GM21786 (cell line): ENCODE data around the gene TSPAN1.

Experiments
- ATAC-seq: cut with Tn5 transposase; IDR thresholded peaks from one replicate; pipeline ENCODE4 v1.9.1; 2021; ENCODE audit not compliant: unreplicated experiment

TSPAN1 gene

GRCh38 chr1:46174448-46175231, at the start of gene TSPAN1:
Gene TSPAN1 (plus strand): TSS chr1:46175087. CDS start chr1:46181108, 6,021 bp downstream.
- no peak for ATAC-seq

- no peak for ATAC-seq
Measured at GRCh38 chr1:46128344-46128743, 46.5 kb upstream of the TSPAN1 start.

- no peak for ATAC-seq
Measured at GRCh38 chr1:46130121-46130520, 44.8 kb upstream of the TSPAN1 start.

- ATAC-seq = no peak
Measured at GRCh38 chr1:46130606-46131005, 44.3 kb upstream of the TSPAN1 start.

- no peak for ATAC-seq
Measured at GRCh38 chr1:46131093-46131492, 43.8 kb upstream of the TSPAN1 start.

GRCh38 chr1:46131712-46132528, 43.0 kb upstream of the TSPAN1 start:
- no peak for ATAC-seq

GRCh38 chr1:46132529-46133180, 42.2 kb upstream of the TSPAN1 start, which contains the start of gene PIK3R3:
Gene PIK3R3 (minus strand): TSS chr1:46132629. CDS start chr1:46131952, 677 bp downstream.
- peak; percentile 85 for ATAC-seq

- peak; percentile 44 for ATAC-seq
Measured at GRCh38 chr1:46133181-46133658, 41.7 kb upstream of the TSPAN1 start.

- no peak for ATAC-seq
Measured at GRCh38 chr1:46133781-46134350, 41.0 kb upstream of the TSPAN1 start.

GRCh38 chr1:46134660-46135331, 40.1 kb upstream of the TSPAN1 start:
- ATAC-seq = no peak

GRCh38 chr1:46136711-46137110, 38.2 kb upstream of the TSPAN1 start:
- ATAC-seq = no peak

GRCh38 chr1:46137916-46138315, 37.0 kb upstream of the TSPAN1 start:
- ATAC-seq = no peak

GRCh38 chr1:46148318-46148717, 26.6 kb upstream of the TSPAN1 start:
- no peak for ATAC-seq

- no peak for ATAC-seq
Measured at GRCh38 chr1:46150085-46150484, 24.8 kb upstream of the TSPAN1 start.

- no peak for ATAC-seq
Measured at GRCh38 chr1:46152016-46152415, 22.9 kb upstream of the TSPAN1 start.

GRCh38 chr1:46153228-46153627, 21.7 kb upstream of the TSPAN1 start:
- no peak for ATAC-seq

GRCh38 chr1:46153732-46154131, 21.2 kb upstream of the TSPAN1 start:
- ATAC-seq = no peak

GRCh38 chr1:46157916-46158311, 17.0 kb upstream of the TSPAN1 start:
- ATAC-seq = peak; percentile 3

- peak; percentile 81 for ATAC-seq
Measured at GRCh38 chr1:46158312-46159281, 16.3 kb upstream of the TSPAN1 start.
